H9 (cell line): ENCODE results near the gene SELENOS. TPM values are rescaled to one million over a fixed set of nuclear protein-coding genes. Genes with fewer than 3 reads are reported as not detected.

ENCODE experiments used
- DNase-seq: peaks from one replicate; pipeline ENCODE4 v3.0.0-alpha.2; 2017
- H2AFZ ChIP-seq: one replicate; pipeline ENCODE4 v1.6.1; 2013; ENCODE audit warnings: mild to moderate bottlenecking, low read length, control low read depth, moderate library complexity
- H2AK5ac ChIP-seq: 2 replicates; pipeline ENCODE4 v1.6.1; 2013; ENCODE audit warnings: low read length, control low read depth, mixed read lengths; ENCODE audit not compliant: insufficient read length
- H2BK120ac ChIP-seq: one replicate; pipeline ENCODE4 v1.6.1; 2013; ENCODE audit warnings: low read depth, mild to moderate bottlenecking, low read length, control low read depth, inconsistent platforms; ENCODE audit not compliant: poor library complexity, severe bottlenecking
- H2BK12ac ChIP-seq: 2 replicates; pipeline ENCODE4 v1.6.1; 2013; ENCODE audit warnings: low read length, control low read depth, mixed read lengths, low read depth; ENCODE audit not compliant: insufficient read length
- H2BK15ac ChIP-seq: 2 replicates; pipeline ENCODE4 v1.6.1; 2013; ENCODE audit warnings: low read depth, low read length, control low read depth
- H2BK20ac ChIP-seq: one replicate; pipeline ENCODE4 v1.6.1; 2013; ENCODE audit warnings: low read depth, mild to moderate bottlenecking, low read length, control low read depth, inconsistent platforms; ENCODE audit not compliant: poor library complexity, severe bottlenecking
- H2BK5ac ChIP-seq: 2 replicates; pipeline ENCODE4 v1.6.1; 2013; ENCODE audit warnings: low read length, control low read depth, mixed read lengths; ENCODE audit not compliant: insufficient read length
- H3K14ac ChIP-seq: 2 replicates; pipeline ENCODE4 v1.6.1; 2013; ENCODE audit warnings: low read length, control low read depth; ENCODE audit not compliant: insufficient read depth
- H3K18ac ChIP-seq: 2 replicates; pipeline ENCODE4 v1.6.1; 2013; ENCODE audit warnings: low read depth, mild to moderate bottlenecking, mixed read lengths, low read length, control low read depth; ENCODE audit not compliant: insufficient read length
- H3K23ac ChIP-seq: 2 replicates; pipeline ENCODE4 v1.6.1; 2013; ENCODE audit warnings: low read length, control low read depth, mixed read lengths, low read depth; ENCODE audit not compliant: insufficient read length
- H3K23me2 ChIP-seq: 2 replicates; pipeline ENCODE4 v1.6.1; 2013; ENCODE audit warnings: low read depth, mild to moderate bottlenecking, mixed read lengths, low read length, control low read depth; ENCODE audit not compliant: insufficient read length, poor library complexity, severe bottlenecking
- H3K27ac ChIP-seq: 2 replicates; pipeline ENCODE4 v1.5.1; 2013; ENCODE audit warnings: low read length, control low read depth, mixed read lengths, low read depth; ENCODE audit not compliant: insufficient read length
- H3K27me3 ChIP-seq: 2 replicates; pipeline ENCODE4 v1.6.1; 2013; ENCODE audit warnings: low read length, control low read depth, inconsistent platforms; ENCODE audit not compliant: insufficient read depth
- H3K4ac ChIP-seq: 2 replicates; pipeline ENCODE4 v1.6.1; 2013; ENCODE audit warnings: low read depth, mild to moderate bottlenecking, control low read depth, inconsistent platforms, low read length, moderate library complexity
- H3K4me1 ChIP-seq: 2 replicates; pipeline ENCODE4 v1.6.1; 2013; ENCODE audit warnings: low read length, control low read depth, inconsistent platforms; ENCODE audit not compliant: insufficient read depth
- H3K4me2 ChIP-seq: 2 replicates; pipeline ENCODE4 v1.6.1; 2013; ENCODE audit warnings: low read length, control low read depth, mixed read lengths; ENCODE audit not compliant: insufficient read length, insufficient read depth
- H3K56ac ChIP-seq: 2 replicates; pipeline ENCODE4 v1.6.1; 2013; ENCODE audit warnings: low read depth, mild to moderate bottlenecking, mixed read lengths, low read length, control low read depth; ENCODE audit not compliant: insufficient read length
- H3K79me1 ChIP-seq: 2 replicates; pipeline ENCODE4 v1.6.1; 2013; ENCODE audit warnings: low read depth, mild to moderate bottlenecking, moderate library complexity, low read length, control low read depth, inconsistent platforms; ENCODE audit not compliant: insufficient read depth, poor library complexity, severe bottlenecking
- H3K79me2 ChIP-seq: 2 replicates; pipeline ENCODE4 v1.6.1; 2013; ENCODE audit warnings: low read length, control low read depth, inconsistent platforms; ENCODE audit not compliant: insufficient read depth
- H3K9ac ChIP-seq: 2 replicates; pipeline ENCODE4 v1.6.1; 2013; ENCODE audit warnings: low read length, control low read depth, mixed read lengths; ENCODE audit not compliant: insufficient read length; ENCODE audit errors: extremely low read depth
- H3K9me3 ChIP-seq: one replicate; pipeline ENCODE4 v1.6.1; 2013; ENCODE audit warnings: low read depth, low read length, inconsistent platforms; ENCODE audit not compliant: control insufficient read depth
- H3T11ph ChIP-seq: one replicate; pipeline ENCODE4 v1.6.1; 2013; ENCODE audit warnings: mild to moderate bottlenecking, low read length, control low read depth, inconsistent platforms
- H4K20me1 ChIP-seq: one replicate; pipeline ENCODE4 v1.6.1; 2013; ENCODE audit not compliant: control insufficient read depth, insufficient read length, insufficient read depth
- H4K5ac ChIP-seq: 2 replicates; pipeline ENCODE4 v1.6.1; 2013; ENCODE audit warnings: low read depth, mild to moderate bottlenecking, mixed read lengths, low read length, control low read depth; ENCODE audit not compliant: insufficient read length
- H4K8ac ChIP-seq: replicated peaks from 2 replicates; pipeline ENCODE4 v1.6.1; 2013; ENCODE audit warnings: low read length, control low read depth, mixed read lengths, low read depth; ENCODE audit not compliant: insufficient read length
- H4K91ac ChIP-seq: 2 replicates; pipeline ENCODE4 v1.6.1; 2013; ENCODE audit warnings: low read depth, mild to moderate bottlenecking, moderate library complexity, mixed read lengths, low read length, control low read depth; ENCODE audit not compliant: insufficient read length
- H3K27ac Mint-ChIP-seq, 3 experiments: 2 replicates in 2 of 3; 3 replicates in 1 of 3; pipeline ENCODE4 v1.8.0; 2020 to 2021; ENCODE audit warnings: mixed read lengths in 3 of 3, mild to moderate bottlenecking in 1 of 3, moderate library complexity in 1 of 3
- H3K27me3 Mint-ChIP-seq: 2 replicates; pipeline ENCODE4 v1.8.0; 2021; ENCODE audit warnings: low read depth, mild to moderate bottlenecking, moderate library complexity, mixed read lengths
- H3K36me3 Mint-ChIP-seq, 3 experiments: 2 replicates in 2 of 3; 3 replicates in 1 of 3; pipeline ENCODE4 v1.8.0; 2020 to 2021; ENCODE audit warnings: low read depth in 3 of 3, mixed read lengths in 3 of 3; ENCODE audit not compliant: insufficient read depth in 1 of 3
- H3K4me1 Mint-ChIP-seq, 2 experiments: 2 replicates each; pipeline ENCODE4 v1.8.0; 2020; ENCODE audit warnings: mixed read lengths in 2 of 2
- H3K4me3 Mint-ChIP-seq, 2 experiments: 2 replicates in 1 of 2; 3 replicates in 1 of 2; pipeline ENCODE4 v1.8.0; 2020 to 2021; ENCODE audit warnings: mild to moderate bottlenecking in 2 of 2, mixed read lengths in 2 of 2, moderate library complexity in 1 of 2
- H3K9me3 Mint-ChIP-seq, 2 experiments: 2 replicates in 1 of 2; 3 replicates in 1 of 2; pipeline ENCODE4 v1.8.0; 2020; ENCODE audit warnings: mild to moderate bottlenecking in 2 of 2, mixed read lengths in 2 of 2, moderate library complexity in 1 of 2
- WGBS: extraction: QIAGEN DNeasy Blood & Tissue Kit; methylation state at CpG from one replicate; pipeline ENCODE4 v1.1.7; 2013; ENCODE audit warnings: missing lambda C conversion rate, low lambda C conversion rate, mixed read lengths; ENCODE audit not compliant: insufficient read length; ENCODE audit errors: extremely low coverage; 5-methylcytosine and 5-hydroxymethylcytosine counted together
- total RNA-seq: library from RNA; stranded (reverse); gene quantifications from 2 replicates; pipeline ENCODE4 v1.2.1, GENCODE V29; 2021
- TF ChIP-seq, protein P1 (sequence below): fragments of 200-600 bp; sonication (generic); conservative IDR thresholded peaks from 3 replicates; pipeline ENCODE4 v1.8.0; 2021; ENCODE audit warnings: antibody characterized with exemption, mild to moderate bottlenecking

The SELENOS gene
- total RNA-seq, 1 experiment from 2014 or later: 57.7 TPM

- Histone ChIP-seq H2AK5ac (no peak overlapping the region), H3K27me3 (no peaks in the 10 kb centered on the region), H3K4ac (no peak overlapping the region), H3K23me2 (no peaks in the 10 kb centered on the region), H3K14ac (no peak overlapping the region), H2BK15ac (no peak overlapping the region), H3T11ph (no peak overlapping the region), H2BK20ac (no peak overlapping the region), H3K4me1 (no peaks in the 10 kb centered on the region; the same call in 1 of the 2 replicates), H3K79me2 (peaks cover 53% of the 10 kb centered on the region), H3K56ac (no peak overlapping the region), H2BK12ac (no peak overlapping the region), H2BK5ac (no peak overlapping the region), H3K23ac (no peak overlapping the region), H3K27ac (no peak overlapping the region), H4K5ac (no peak overlapping the region), H4K8ac (no peak overlapping the region), H3K4me2 (no peak overlapping the region), H4K91ac (no peak overlapping the region), H3K9me3 (no peaks in the 10 kb centered on the region), H2BK120ac (no peak overlapping the region), H3K79me1 (peaks cover 3% of the 10 kb centered on the region), H2AFZ (no peak overlapping the region), H4K20me1 (no peaks in the 10 kb centered on the region), H3K18ac (no peak overlapping the region), H3K9ac (no peak overlapping the region)
- Mint-ChIP-seq H3K4me1 (peaks cover 16 to 21% of the 10 kb centered on the region in 2 experiments), H3K27me3 (no peaks in the 10 kb centered on the region), H3K9me3 (no peaks in the 10 kb centered on the region), H3K4me3 (no peak overlapping the region), H3K27ac (peak overlapping the region in 1 of 3 experiments; percentile 62; a peak in 2 of 7 replicates), H3K36me3 (peaks cover 16 to 22% (median 19%) of the 10 kb centered on the region in 3 experiments; a peak in 5 of 7 replicates)
- DNase-seq: no peak
- WGBS: no CpG with 5 or more reads among the region's 5 CpGs
- TF ChIP-seq, protein P1, sequence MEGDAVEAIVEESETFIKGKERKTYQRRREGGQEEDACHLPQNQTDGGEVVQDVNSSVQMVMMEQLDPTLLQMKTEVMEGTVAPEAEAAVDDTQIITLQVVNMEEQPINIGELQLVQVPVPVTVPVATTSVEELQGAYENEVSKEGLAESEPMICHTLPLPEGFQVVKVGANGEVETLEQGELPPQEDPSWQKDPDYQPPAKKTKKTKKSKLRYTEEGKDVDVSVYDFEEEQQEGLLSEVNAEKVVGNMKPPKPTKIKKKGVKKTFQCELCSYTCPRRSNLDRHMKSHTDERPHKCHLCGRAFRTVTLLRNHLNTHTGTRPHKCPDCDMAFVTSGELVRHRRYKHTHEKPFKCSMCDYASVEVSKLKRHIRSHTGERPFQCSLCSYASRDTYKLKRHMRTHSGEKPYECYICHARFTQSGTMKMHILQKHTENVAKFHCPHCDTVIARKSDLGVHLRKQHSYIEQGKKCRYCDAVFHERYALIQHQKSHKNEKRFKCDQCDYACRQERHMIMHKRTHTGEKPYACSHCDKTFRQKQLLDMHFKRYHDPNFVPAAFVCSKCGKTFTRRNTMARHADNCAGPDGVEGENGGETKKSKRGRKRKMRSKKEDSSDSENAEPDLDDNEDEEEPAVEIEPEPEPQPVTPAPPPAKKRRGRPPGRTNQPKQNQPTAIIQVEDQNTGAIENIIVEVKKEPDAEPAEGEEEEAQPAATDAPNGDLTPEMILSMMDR: no peak
These were observed 51.6 kb downstream of the SELENOS start for GRCh38 chr15:101225658-101226057.

Other genes starting within 250 kb of the SELENOS start
- gene CHSY1, start 25.4 kb downstream of the SELENOS start, total RNA-seq: 68.3 and 68.9 TPM in 2 replicates
- 145 and 146 TPM in 2 replicates for gene SNRPA1, start 17.8 kb upstream of the SELENOS start, total RNA-seq
- gene PCSK6, start 212.2 kb upstream of the SELENOS start, total RNA-seq: 3.4 and 4.0 TPM in 2 replicates